Measurements from ENCODE around the gene MAP2. TPM values are rescaled to one million over a fixed set of nuclear protein-coding genes. Genes with fewer than 3 reads are reported as not detected.
"Not testable (repeated sequence)": the region's sequence is repeated elsewhere in the genome, so short reads cannot be mapped to it uniquely, and the experiment has no call there.

Gene MAP2
- total RNA-seq, 1 experiment from 2014 or later = 0.43 TPM

GRCh38 chr2:209460151-209460761 lies 36.4 kb downstream of the MAP2 start:
- no peak overlapping the region for H3K4me3 ChIP-seq
- no peak for DNase-seq
- H3K27me3 ChIP-seq = no peaks in the 10 kb centered on the region
- H3K36me3 ChIP-seq = no peaks in the 10 kb centered on the region
- no peaks in the 10 kb centered on the region for H3K9me3 ChIP-seq

GRCh38 chr2:209463226-209463625 lies 39.4 kb downstream of the MAP2 start:
- Histone ChIP-seq H3K36me3 (no peaks in the 10 kb centered on the region), H3K27me3 (no peaks in the 10 kb centered on the region), H3K4me3 (no peak overlapping the region), H3K9me3 (no peaks in the 10 kb centered on the region)
- DNase-seq = no peak

DNA sequence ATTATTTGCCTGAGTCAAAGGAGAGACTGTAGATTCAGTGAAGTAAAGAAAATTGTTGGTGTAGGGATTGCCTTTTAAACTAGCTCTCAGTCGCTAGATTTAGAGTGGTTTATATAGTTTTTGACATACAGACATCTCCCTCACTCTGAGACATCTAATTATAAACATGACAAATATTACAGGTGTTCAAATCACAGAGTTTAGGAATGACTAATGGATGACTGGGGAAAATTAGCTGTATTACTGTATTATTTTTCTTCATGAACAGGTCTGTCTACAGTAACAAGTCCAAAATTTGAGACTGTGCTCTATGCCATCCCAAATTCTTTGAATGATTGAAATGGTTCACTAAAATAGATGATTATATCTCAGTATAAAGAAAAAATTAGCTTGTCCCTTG lies 40.0 kb downstream of the MAP2 start:
- Histone ChIP-seq H3K4me3 (no peak overlapping the region), H3K27me3 (no peaks in the 10 kb centered on the region), H3K9me3 (no peaks in the 10 kb centered on the region), H3K36me3 (no peaks in the 10 kb centered on the region)
- DNase-seq = no peak

DNA sequence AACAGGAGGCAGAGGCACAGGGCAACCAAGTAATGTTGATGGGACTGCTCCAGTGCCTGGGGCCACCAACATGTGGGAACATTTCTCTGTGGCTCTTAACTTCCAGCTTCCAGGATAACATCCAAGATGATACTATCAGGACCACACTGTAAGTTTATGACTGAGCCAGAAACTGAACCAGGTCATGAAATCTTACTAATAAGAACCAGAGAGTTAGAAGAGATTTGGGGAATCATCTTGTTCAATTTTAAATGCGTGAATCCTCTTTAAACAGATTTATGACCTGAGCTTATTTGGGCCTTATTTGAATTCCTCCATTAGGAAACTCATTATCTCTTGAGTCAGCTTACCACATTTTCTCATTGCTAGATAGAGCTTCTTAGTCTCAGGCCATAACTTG lies 45.0 kb downstream of the MAP2 start:
- no peak for DNase-seq
- Histone ChIP-seq H3K27me3 (no peaks in the 10 kb centered on the region), H3K4me3 (no peak overlapping the region), H3K36me3 (no peaks in the 10 kb centered on the region), H3K9me3 (no peaks in the 10 kb centered on the region; the same call in 1 of the 2 replicates)

DNA sequence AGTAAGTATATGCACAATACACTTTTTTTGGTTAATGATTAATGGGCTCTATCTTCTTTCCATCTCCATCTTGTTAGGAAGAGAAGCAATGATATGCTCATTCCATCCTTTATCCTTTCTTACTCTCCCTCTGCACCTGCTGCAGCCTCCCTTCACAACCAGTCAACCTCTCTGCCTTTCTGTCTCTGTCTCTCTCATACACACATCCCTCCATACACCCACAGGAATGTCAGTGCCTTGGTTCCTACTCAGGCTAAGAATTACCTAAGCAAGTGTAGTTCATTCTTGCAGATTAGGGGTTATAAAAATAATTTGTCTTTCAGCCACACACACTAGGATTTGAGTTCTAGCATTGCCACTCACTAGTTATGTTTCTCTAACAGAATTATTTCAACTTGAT lies 45.6 kb downstream of the MAP2 start:
- Histone ChIP-seq H3K36me3 (no peaks in the 10 kb centered on the region), H3K9me3 (no peaks in the 10 kb centered on the region; the same call in 1 of the 2 replicates), H3K27me3 (no peaks in the 10 kb centered on the region), H3K4me3 (no peak overlapping the region)
- DNase-seq = no peak

- H3K9me3 ChIP-seq = no peaks in the 10 kb centered on the region; the same call in 1 of the 2 replicates
Measured at GRCh38 chr2:209470466-209470865, 46.6 kb downstream of the MAP2 start.

GRCh38 chr2:209471037-209471436 lies 47.2 kb downstream of the MAP2 start:
- H3K27me3 ChIP-seq = no peaks in the 10 kb centered on the region
- no peaks in the 10 kb centered on the region; the same call in 1 of the 2 replicates for H3K9me3 ChIP-seq
- H3K4me3 ChIP-seq = no peak overlapping the region
- no peak for DNase-seq
- no peaks in the 10 kb centered on the region for H3K36me3 ChIP-seq

More at GRCh38 chr2:209470466-209470865, 46.6 kb downstream of the MAP2 start:
- Histone ChIP-seq H3K27me3 (no peaks in the 10 kb centered on the region), H3K4me3 (no peak overlapping the region), H3K36me3 (no peaks in the 10 kb centered on the region)
- no peak for DNase-seq

GRCh38 chr2:209472112-209472832 lies 48.4 kb downstream of the MAP2 start:
- Histone ChIP-seq H3K36me3 (no peaks in the 10 kb centered on the region), H3K27me3 (no peaks in the 10 kb centered on the region), H3K4me3 (no peak overlapping the region), H3K9me3 (no peaks in the 10 kb centered on the region; the same call in 1 of the 2 replicates)
- no peak for DNase-seq

GRCh38 chr2:209472871-209473270 lies 49.0 kb downstream of the MAP2 start:
- Histone ChIP-seq H3K36me3 (no peaks in the 10 kb centered on the region), H3K27me3 (no peaks in the 10 kb centered on the region), H3K4me3 (no peak overlapping the region), H3K9me3 (no peaks in the 10 kb centered on the region; the same call in 1 of the 2 replicates)
- no peak for DNase-seq

DNA sequence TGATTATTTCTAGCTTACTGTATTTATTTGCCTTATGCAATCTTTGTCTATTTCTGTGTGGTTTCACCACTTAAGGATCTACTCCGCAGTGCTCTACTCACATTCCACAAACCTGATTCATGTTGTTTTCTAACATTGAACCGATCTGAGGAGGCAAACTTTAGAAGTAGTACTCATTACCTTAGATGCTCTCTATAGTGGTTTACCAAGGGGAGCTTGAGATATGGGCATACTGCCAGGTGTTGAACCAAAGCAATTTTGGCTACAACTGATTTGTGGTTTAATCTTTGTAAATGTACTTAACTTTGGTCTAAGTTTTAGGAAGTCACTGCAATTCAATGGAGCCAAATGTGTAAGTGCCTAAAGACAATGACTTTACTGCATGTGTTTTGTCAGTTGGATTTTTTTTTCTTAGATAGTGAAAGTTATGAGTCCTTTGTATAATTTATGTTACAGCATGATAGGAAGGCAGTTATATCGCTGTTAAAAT lies 50.1 kb downstream of the MAP2 start:
- H3K4me3 ChIP-seq = no peak overlapping the region
- H3K27me3 ChIP-seq = no peaks in the 10 kb centered on the region
- H3K9me3 ChIP-seq = no peaks in the 10 kb centered on the region; the same call in 1 of the 2 replicates
- H3K36me3 ChIP-seq = no peaks in the 10 kb centered on the region
- DNase-seq = peak; percentile 56

- H3K27me3 ChIP-seq = no peaks in the 10 kb centered on the region
Measured at GRCh38 chr2:209474960-209475359, 51.1 kb downstream of the MAP2 start.

GRCh38 chr2:209476367-209477208 lies 52.7 kb downstream of the MAP2 start:
- no peak overlapping the region for H3K4me3 ChIP-seq
- H3K27me3 ChIP-seq = no peaks in the 10 kb centered on the region
- H3K9me3 ChIP-seq = no peaks in the 10 kb centered on the region
- peak; percentile 58 for DNase-seq
- H3K36me3 ChIP-seq = no peaks in the 10 kb centered on the region

More at GRCh38 chr2:209474960-209475359, 51.1 kb downstream of the MAP2 start:
- no peak for DNase-seq
- Histone ChIP-seq H3K9me3 (no peaks in the 10 kb centered on the region; the same call in 1 of the 2 replicates), H3K36me3 (no peaks in the 10 kb centered on the region), H3K4me3 (no peak overlapping the region)

- not testable (repeated sequence) for DNase-seq, H3K4me3 ChIP-seq, H3K27me3 ChIP-seq, H3K36me3 ChIP-seq
- H3K9me3 ChIP-seq = peaks cover 21% of the 10 kb centered on the region
Measured at GRCh38 chr2:209492296-209492695, 68.4 kb downstream of the MAP2 start.

- H3K9me3 ChIP-seq = peaks cover 32% of the 10 kb centered on the region
- not testable (repeated sequence) for H3K4me3 ChIP-seq, H3K36me3 ChIP-seq, DNase-seq, H3K27me3 ChIP-seq
Measured at GRCh38 chr2:209495068-209495620, 71.3 kb downstream of the MAP2 start.

DNA sequence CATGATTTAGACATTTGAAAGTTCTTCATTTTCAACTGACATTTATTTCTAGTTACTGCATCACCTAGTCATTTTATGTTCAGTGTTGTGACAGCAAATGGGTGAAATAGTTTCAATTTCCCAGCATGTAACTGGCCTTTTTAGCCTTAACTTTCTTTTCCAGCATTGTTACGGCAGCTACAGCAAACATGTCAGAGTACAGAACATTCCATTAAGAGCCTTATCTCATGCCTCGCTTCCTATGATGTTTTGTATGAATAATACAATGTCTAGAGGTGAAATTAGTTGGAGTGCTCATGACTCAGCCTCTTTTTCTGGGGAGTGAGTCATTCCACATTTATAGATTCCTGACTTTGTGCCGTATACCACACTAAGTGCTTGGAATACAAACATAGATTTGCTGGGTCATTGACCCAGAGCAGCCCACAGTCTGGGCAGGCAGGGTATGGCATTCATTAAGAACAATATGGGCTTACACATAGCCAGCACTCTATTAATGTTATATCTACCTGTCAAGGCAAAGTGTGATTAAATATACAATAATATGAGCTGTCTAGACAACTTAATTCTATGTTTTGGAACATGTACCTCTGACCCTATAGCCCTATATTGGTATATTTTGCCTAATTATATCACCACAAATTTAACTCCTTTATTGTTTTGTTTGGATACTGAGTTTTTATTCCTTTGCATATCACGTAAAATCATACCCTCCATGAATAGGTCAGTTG lies 72.2 kb downstream of the MAP2 start:
- Histone ChIP-seq H3K27me3 (no peaks in the 10 kb centered on the region), H3K36me3 (no peaks in the 10 kb centered on the region), H3K4me3 (no peak overlapping the region), H3K9me3 (peaks cover 26% of the 10 kb centered on the region)
- DNase-seq = peak; percentile 82

DNA sequence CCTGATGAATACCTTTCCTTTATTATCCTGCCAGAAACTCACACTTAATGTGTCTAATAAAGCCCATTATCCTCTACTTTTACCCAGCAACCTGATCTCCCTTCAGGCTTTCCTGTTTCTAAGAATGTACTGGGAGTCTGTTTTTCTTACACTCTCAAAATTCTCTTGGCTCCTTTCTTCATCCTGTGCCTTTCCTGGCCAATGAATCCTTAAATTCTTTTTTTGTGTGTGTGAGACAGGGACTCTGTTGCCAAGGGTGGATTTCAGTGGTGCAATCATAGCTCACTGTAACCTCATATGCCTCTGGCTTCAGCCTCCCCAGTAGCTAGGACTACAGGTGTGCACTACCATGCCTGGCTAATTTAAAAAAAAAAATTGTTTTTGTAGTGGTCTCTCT lies 72.7 kb downstream of the MAP2 start:
- Histone ChIP-seq H3K36me3 (no peaks in the 10 kb centered on the region), H3K9me3 (peaks cover 25% of the 10 kb centered on the region), H3K4me3 (no peak overlapping the region), H3K27me3 (no peaks in the 10 kb centered on the region)
- DNase-seq = peak; percentile 40

Data from MG63 (cell line).